Keratinocyte (primary cell): ENCODE results near the gene SLC4A5. TPM values are rescaled to one million over a fixed set of nuclear protein-coding genes. Genes with fewer than 3 reads are reported as not detected.

Source experiments
- DNase-seq: peaks from one replicate; pipeline ENCODE4 v3.0.0-alpha.2; 2011; ENCODE audit warnings: low read depth, missing footprints, low spot score
- FAIRE-seq: peaks from 2 replicates; lab custom pipeline; 2011; peaks lifted over from hg19 to GRCh38; lab: Jason Lieb, UNC
- H2AFZ ChIP-seq: 2 replicates; pipeline ENCODE4 v1.6.0; 2012; ENCODE audit warnings: low read length, control low read depth, inconsistent platforms; ENCODE audit not compliant: control insufficient read depth
- H3K27ac ChIP-seq: 2 replicates; pipeline ENCODE4 v1.5.1; 2011; ENCODE audit warnings: low read length; ENCODE audit not compliant: control insufficient read depth, insufficient read depth
- H3K27me3 ChIP-seq: 3 replicates; pipeline ENCODE4 v1.6.0; 2011; ENCODE audit warnings: low read length; ENCODE audit not compliant: control insufficient read depth, insufficient read depth; ENCODE audit errors: extremely low read depth
- H3K36me3 ChIP-seq, 2 experiments: 2 replicates in 1 of 2; 3 replicates in 1 of 2; pipeline ENCODE4 v1.5.1; 2011; ENCODE audit warnings: low read length in 2 of 2, mild to moderate bottlenecking in 1 of 2; ENCODE audit not compliant: control insufficient read depth in 2 of 2, insufficient read depth in 2 of 2; ENCODE audit errors: extremely low read depth in 1 of 2
- H3K4me1 ChIP-seq: 3 replicates; pipeline ENCODE4 v1.5.1; 2011; ENCODE audit warnings: low read length; ENCODE audit not compliant: control insufficient read depth, insufficient read depth; ENCODE audit errors: extremely low read depth
- H3K4me2 ChIP-seq: 3 replicates; pipeline ENCODE4 v1.6.0; 2011; ENCODE audit warnings: low read depth, low read length; ENCODE audit not compliant: control insufficient read depth, insufficient read depth; ENCODE audit errors: extremely low read depth
- H3K4me3 ChIP-seq, 3 experiments: fragments of 200-600 bp in 1 of 3; sonication (generic) in 1 of 3; 2 replicates in 2 of 3; 3 replicates in 1 of 3; pipeline ENCODE4 v1.5.1; 2011 to 2016; ENCODE audit warnings: low read length in 3 of 3, mild to moderate bottlenecking in 3 of 3, control low read depth in 2 of 3, inconsistent platforms in 1 of 3, low read depth in 1 of 3, mixed read lengths in 1 of 3, mixed run types in 1 of 3, moderate library complexity in 1 of 3; ENCODE audit not compliant: control insufficient read depth in 2 of 3, insufficient read depth in 2 of 3; ENCODE audit errors: extremely low read depth in 1 of 3
- H3K79me2 ChIP-seq: 2 replicates; pipeline ENCODE4 v1.6.0; 2012; ENCODE audit warnings: low read length; ENCODE audit not compliant: control insufficient read depth, insufficient read depth
- H3K9ac ChIP-seq: 3 replicates; pipeline ENCODE4 v1.6.0; 2011; ENCODE audit warnings: low read length; ENCODE audit not compliant: control insufficient read depth, insufficient read depth; ENCODE audit errors: extremely low read depth
- H3K9me1 ChIP-seq: 3 replicates; pipeline ENCODE4 v1.6.0; 2011; ENCODE audit warnings: low read length; ENCODE audit not compliant: control insufficient read depth, insufficient read depth; ENCODE audit errors: extremely low read depth
- H3K9me3 ChIP-seq: 2 replicates; pipeline ENCODE4 v1.5.1; 2012; ENCODE audit warnings: low read depth, low read length; ENCODE audit not compliant: control insufficient read depth
- H4K20me1 ChIP-seq: 3 replicates; pipeline ENCODE4 v1.6.0; 2011; ENCODE audit warnings: low read length; ENCODE audit not compliant: control insufficient read depth, insufficient read depth; ENCODE audit errors: extremely low read depth
- EZH2 ChIP-seq: IDR thresholded peaks from one replicate; pipeline ENCODE4 v1.6.1; 2012; ENCODE audit warnings: inconsistent platforms, mild to moderate bottlenecking, low read length, moderate library complexity
- dilution Hi-C: fragments of 300-500 bp; cut with MboI; formaldehyde crosslinking; loops from one replicate; pipeline ENCODE4 v1.7.0; 2020; ENCODE audit warnings: low sequenced_read_pairs; ENCODE audit not compliant: extremely low pct_ligation_motif_present
- polyA plus RNA-seq, 5 experiments: library from polyadenylated mRNA; depleted of rRNA in 3 of 5; stranded (reverse) in 3 of 5; stranded (forward) in 1 of 5; unstranded in 1 of 5; fragments of >200 nt; gene quantifications; 1 replicate in 1 of 5; 2 replicates in 3 of 5; 3 replicates in 1 of 5; pipeline versions ENCODE4 v1.2.1 to v1.2.3, GENCODE V29; 2011 to 2012; ENCODE audit warnings: missing spikeins in 2 of 5, low read depth in 1 of 5, low replicate concordance in 1 of 5
- TF ChIP-seq, protein P1 (sequence below), 3 experiments: IDR thresholded peaks in 1 of 3; conservative IDR thresholded peaks in 1 of 3; optimal IDR thresholded peaks in 1 of 3; 2 replicates in 2 of 3; 3 replicates in 1 of 3; pipeline versions ENCODE3 to v1.5.1; 2011; ENCODE audit warnings: low read length in 3 of 3, mild to moderate bottlenecking in 3 of 3, moderate library complexity in 2 of 3, control low read depth in 1 of 3, inconsistent platforms in 1 of 3; ENCODE audit not compliant: insufficient read depth in 2 of 3; ENCODE audit errors: extremely low read depth in 1 of 3

Gene SLC4A5
- polyA plus RNA-seq, 1 donor (not counting 4 experiments of a cell fraction or from before 2014, with no cell fraction given), result 0.22 TPM

- peaks cover 80% of the 10 kb centered on the region for H3K79me2 ChIP-seq
- peaks cover 11% of the 10 kb centered on the region for H3K4me1 ChIP-seq
- H3K27ac ChIP-seq, result no peak overlapping the region
- TF ChIP-seq, protein P1, sequence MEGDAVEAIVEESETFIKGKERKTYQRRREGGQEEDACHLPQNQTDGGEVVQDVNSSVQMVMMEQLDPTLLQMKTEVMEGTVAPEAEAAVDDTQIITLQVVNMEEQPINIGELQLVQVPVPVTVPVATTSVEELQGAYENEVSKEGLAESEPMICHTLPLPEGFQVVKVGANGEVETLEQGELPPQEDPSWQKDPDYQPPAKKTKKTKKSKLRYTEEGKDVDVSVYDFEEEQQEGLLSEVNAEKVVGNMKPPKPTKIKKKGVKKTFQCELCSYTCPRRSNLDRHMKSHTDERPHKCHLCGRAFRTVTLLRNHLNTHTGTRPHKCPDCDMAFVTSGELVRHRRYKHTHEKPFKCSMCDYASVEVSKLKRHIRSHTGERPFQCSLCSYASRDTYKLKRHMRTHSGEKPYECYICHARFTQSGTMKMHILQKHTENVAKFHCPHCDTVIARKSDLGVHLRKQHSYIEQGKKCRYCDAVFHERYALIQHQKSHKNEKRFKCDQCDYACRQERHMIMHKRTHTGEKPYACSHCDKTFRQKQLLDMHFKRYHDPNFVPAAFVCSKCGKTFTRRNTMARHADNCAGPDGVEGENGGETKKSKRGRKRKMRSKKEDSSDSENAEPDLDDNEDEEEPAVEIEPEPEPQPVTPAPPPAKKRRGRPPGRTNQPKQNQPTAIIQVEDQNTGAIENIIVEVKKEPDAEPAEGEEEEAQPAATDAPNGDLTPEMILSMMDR (optimal IDR thresholded peaks at IDR 0.05 in 1 of 3, IDR thresholded peaks at IDR 0.05 in 1 of 3, conservative IDR thresholded peaks at IDR 0.05 in 1 of 3; ENCODE audit: extremely low read depth in 1 of 3, insufficient read depth in 2 of 3, low read length in 3 of 3), result no peak
- TF ChIP-seq EZH2, result no peak
- H3K9me1 ChIP-seq, result no peaks in the 10 kb centered on the region
- FAIRE-seq (no peak), DNase-seq (no peak)
- H4K20me1 ChIP-seq, result peaks cover 12% of the 10 kb centered on the region
- H3K9ac ChIP-seq, result no peak overlapping the region
- no peak overlapping the region for H3K4me3 ChIP-seq
- no peaks in the 10 kb centered on the region for H3K9me3 ChIP-seq
- no peak overlapping the region for H2AFZ ChIP-seq
- H3K4me2 ChIP-seq, result no peak overlapping the region
- dilution Hi-C loops, result no loop called here
- H3K36me3 ChIP-seq, result peaks cover 7 to 13% of the 10 kb centered on the region in 2 experiments
- no peaks in the 10 kb centered on the region for H3K27me3 ChIP-seq
Measured at GRCh38 chr2:74385396-74385795, 42.2 kb upstream of the SLC4A5 start.

- peaks cover 15% of the 10 kb centered on the region for H3K4me1 ChIP-seq
- FAIRE-seq (no peak), DNase-seq (no peak)
- H4K20me1 ChIP-seq, result peaks cover 23% of the 10 kb centered on the region
- no peak overlapping the region for H3K9ac ChIP-seq
- H3K27me3 ChIP-seq, result no peaks in the 10 kb centered on the region
- H3K27ac ChIP-seq, result no peak overlapping the region
- no peak overlapping the region for H2AFZ ChIP-seq
- TF ChIP-seq, protein P1 (optimal IDR thresholded peaks at IDR 0.05 in 1 of 3, IDR thresholded peaks at IDR 0.05 in 1 of 3, conservative IDR thresholded peaks at IDR 0.05 in 1 of 3; ENCODE audit: extremely low read depth in 1 of 3, insufficient read depth in 2 of 3, low read length in 3 of 3), result no peak
- TF ChIP-seq EZH2, result no peak
- no peak overlapping the region for H3K4me2 ChIP-seq
- no peaks in the 10 kb centered on the region for H3K9me3 ChIP-seq
- dilution Hi-C loops, result no loop called here
- H3K4me3 ChIP-seq, result no peak overlapping the region
- H3K9me1 ChIP-seq, result no peaks in the 10 kb centered on the region
- H3K36me3 ChIP-seq, result peaks cover 7 to 11% of the 10 kb centered on the region in 2 experiments
- peaks cover 80% of the 10 kb centered on the region for H3K79me2 ChIP-seq
Measured at GRCh38 chr2:74384051-74384450, 40.8 kb upstream of the SLC4A5 start.
